PC-3 (cell line): ENCODE results near the gene TRPM1. TPM values are rescaled to one million over a fixed set of nuclear protein-coding genes. Genes with fewer than 3 reads are reported as not detected.

ENCODE experiments used
- ATAC-seq: fragments of 200-7000 bp; cut with Tn5 transposase; 2 replicates; pipeline ENCODE4 v1.9.1; 2020; ENCODE audit warnings: mild to moderate bottlenecking, moderate library complexity
- BruUV-seq: library from RNA; stranded (reverse); fragments of 400-500 nt; replicated peaks from 2 replicates; lab custom pipeline; 2021; lab: Mats Ljungman, UMichigan
- CTCF ChIA-PET: fragments of 300-600 bp; sonication (Branson Sonifier 250); formaldehyde crosslinking; loops from one replicate; lab custom pipeline; 2022; ENCODE audit warnings: antibody characterized with exemption; lab: Charles Lee
- POLR2A ChIA-PET: fragments of 300-600 bp; sonication (Branson Sonifier 250); formaldehyde crosslinking; loops from one replicate; lab custom pipeline; 2022; ENCODE audit warnings: antibody characterized with exemption; ENCODE audit not compliant: unreplicated experiment; lab: Charles Lee
- DNase-seq: peaks from one replicate; pipeline ENCODE4 v3.0.0-alpha.2; 2015
- H2AFZ ChIP-seq: fragments of 300-600 bp; sonication (generic); 2 replicates; pipeline ENCODE4 v1.6.0; 2016; ENCODE audit warnings: antibody characterized with exemption, low read length
- H3F3A ChIP-seq: fragments of 300-600 bp; sonication (generic); one replicate; pipeline ENCODE4 v1.6.0; 2017; ENCODE audit warnings: antibody characterized with exemption, low read length, control low read depth, mild to moderate bottlenecking; ENCODE audit not compliant: unreplicated experiment
- H3K27ac ChIP-seq: fragments of 300-600 bp; sonication (generic); 2 replicates; pipeline ENCODE4 v1.5.1; 2016; ENCODE audit warnings: mild to moderate bottlenecking, low read length
- H3K27me3 ChIP-seq: fragments of 300-600 bp; sonication (generic); 2 replicates; pipeline ENCODE4 v1.6.1; 2016; ENCODE audit warnings: low read length, mixed read lengths
- H3K36me3 ChIP-seq: fragments of 300-600 bp; sonication (generic); 2 replicates; pipeline ENCODE4 v1.6.1; 2016; ENCODE audit warnings: low read depth, mixed run types, low read length, mixed read lengths
- H3K4me1 ChIP-seq: fragments of 300-600 bp; sonication (generic); 2 replicates; pipeline ENCODE4 v1.5.1; 2016; ENCODE audit warnings: low read length; ENCODE audit not compliant: insufficient read depth
- H3K4me2 ChIP-seq: fragments of 300-600 bp; sonication (generic); 2 replicates; pipeline ENCODE4 v1.6.0; 2016; ENCODE audit warnings: low read length
- H3K4me3 ChIP-seq: fragments of 300-600 bp; sonication (generic); 2 replicates; pipeline ENCODE4 v1.5.1; 2016; ENCODE audit warnings: mild to moderate bottlenecking, low read length, mixed read lengths
- H3K79me2 ChIP-seq: fragments of 300-600 bp; sonication (generic); 2 replicates; pipeline ENCODE4 v1.6.1; 2017; ENCODE audit warnings: low read length, mixed read lengths
- H3K9ac ChIP-seq: fragments of 300-600 bp; sonication (generic); 2 replicates; pipeline ENCODE4 v1.6.0; 2016; ENCODE audit warnings: mild to moderate bottlenecking, low read length
- H3K9me2 ChIP-seq: fragments of 300-600 bp; sonication (generic); replicated peaks from 2 replicates; pipeline ENCODE4 v1.6.1; 2016; ENCODE audit warnings: mixed run types, low read length, mixed read lengths
- H3K9me3 ChIP-seq: fragments of 300-600 bp; sonication (generic); 2 replicates; pipeline ENCODE4 v1.6.1; 2016; ENCODE audit warnings: low read length, mixed read lengths
- H4K20me1 ChIP-seq: fragments of 300-600 bp; sonication (generic); 2 replicates; pipeline ENCODE4 v1.6.1; 2016; ENCODE audit warnings: low read length, mixed read lengths
- CTCF ChIP-seq: fragments of 300-600 bp; sonication (generic); conservative IDR thresholded peaks from 2 replicates; pipeline ENCODE4 v1.5.1; 2017; ENCODE audit warnings: antibody characterized with exemption, low read depth, mild to moderate bottlenecking, low read length
- EZH2 ChIP-seq: fragments of 300-600 bp; sonication (generic); IDR thresholded peaks from one replicate; pipeline ENCODE4 v1.6.1; 2017; ENCODE audit warnings: antibody characterized with exemption, mild to moderate bottlenecking, low read length; ENCODE audit not compliant: unreplicated experiment
- EZH2phosphoT487 ChIP-seq: fragments of 300-600 bp; sonication (generic); IDR thresholded peaks from 2 replicates; pipeline ENCODE4 v1.6.1; 2018; ENCODE audit warnings: mild to moderate bottlenecking, antibody characterized with exemption, low read length, borderline replicate concordance
- intact Hi-C: fragments of 100-400 bp; cut with micrococcal nuclease; formaldehyde crosslinking; loops from 2 replicates; pipeline ENCODE4 v1.9.0; 2023
- total RNA-seq: library from RNA; depleted of rRNA; stranded (reverse); fragments of >200 nt; gene quantifications from 2 replicates; pipeline ENCODE4 v1.2.3, GENCODE V29; 2014

TRPM1 gene
- total RNA-seq, 1 experiment from 2014 or later, result not detected

GRCh38 chr15:31049682-31050615, 51.6 kb downstream of the TRPM1 start:
- Histone ChIP-seq H3K9ac (no peak overlapping the region), H3K79me2 (no peaks in the 10 kb centered on the region), H3K4me1 (no peaks in the 10 kb centered on the region), H3F3A (no peaks in the 10 kb centered on the region), H3K9me3 (no peaks in the 10 kb centered on the region), H3K27me3 (peaks cover 48% of the 10 kb centered on the region), H3K36me3 (no peaks in the 10 kb centered on the region), H2AFZ (no peak overlapping the region), H3K4me2 (no peak overlapping the region), H3K4me3 (no peak overlapping the region), H4K20me1 (no peaks in the 10 kb centered on the region), H3K9me2 (no peaks in the 10 kb centered on the region), H3K27ac (no peak overlapping the region)
- ATAC-seq (no peak), DNase-seq (no peak)
- intact Hi-C loops, result loop anchor here (10.0 kb wide), 1 partner anchor 55 kb away; the partner anchor contains the start of gene TRPM1
- no TSS peak for BruUV-seq
- TF ChIP-seq EZH2, result no peak
- TF ChIP-seq EZH2phosphoT487, result no peak
- TF ChIP-seq CTCF, result no peak
- POLR2A ChIA-PET, result no interaction called here
- CTCF ChIA-PET, result no interaction called here

GRCh38 chr15:31049111-31049510, 52.4 kb downstream of the TRPM1 start:
- H3K36me3 ChIP-seq, result no peaks in the 10 kb centered on the region
- H3K27me3 ChIP-seq, result peaks cover 43% of the 10 kb centered on the region
- no peaks in the 10 kb centered on the region for H3K4me1 ChIP-seq
- no TSS peak for BruUV-seq
- no peak overlapping the region for H3K27ac ChIP-seq
- H3K9me3 ChIP-seq, result no peaks in the 10 kb centered on the region
- DNase-seq (no peak), ATAC-seq (no peak)
- no peaks in the 10 kb centered on the region for H3K79me2 ChIP-seq
- intact Hi-C loops, result no loop called here
- no peak overlapping the region for H2AFZ ChIP-seq
- H3K4me3 ChIP-seq, result no peak overlapping the region
- no peaks in the 10 kb centered on the region for H3F3A ChIP-seq
- TF ChIP-seq CTCF (no peak), EZH2phosphoT487 (no peak), EZH2 (no peak)
- ChIA-PET POLR2A (no interaction called here), CTCF (interaction anchor here (0.6 kb wide), 1 partner anchor 44 kb away, joined by 3 read pairs; no protein-coding TSS in a partner anchor)
- H4K20me1 ChIP-seq, result no peaks in the 10 kb centered on the region
- no peaks in the 10 kb centered on the region for H3K9me2 ChIP-seq
- no peak overlapping the region for H3K9ac ChIP-seq
- no peak overlapping the region for H3K4me2 ChIP-seq

GRCh38 chr15:31047437-31047836, 54.1 kb downstream of the TRPM1 start:
- CTCF ChIA-PET, result no interaction called here
- TF ChIP-seq CTCF (no peak), EZH2 (no peak), EZH2phosphoT487 (no peak)
- no peak overlapping the region for H3K27ac ChIP-seq
- H3K9me3 ChIP-seq, result no peaks in the 10 kb centered on the region
- BruUV-seq, result no TSS peak
- no peak overlapping the region for H3K4me2 ChIP-seq
- H3K9me2 ChIP-seq, result no peaks in the 10 kb centered on the region
- no peak overlapping the region for H2AFZ ChIP-seq
- no peak overlapping the region for H3K9ac ChIP-seq
- no peaks in the 10 kb centered on the region for H3K4me1 ChIP-seq
- POLR2A ChIA-PET, result no interaction called here
- ATAC-seq, result no peak
- no peaks in the 10 kb centered on the region for H4K20me1 ChIP-seq
- intact Hi-C loops, result no loop called here
- H3F3A ChIP-seq, result no peaks in the 10 kb centered on the region
- DNase-seq, result no peak
- no peak overlapping the region for H3K4me3 ChIP-seq
- peaks cover 41% of the 10 kb centered on the region for H3K27me3 ChIP-seq
- no peaks in the 10 kb centered on the region for H3K79me2 ChIP-seq
- no peaks in the 10 kb centered on the region for H3K36me3 ChIP-seq
